ENCODE data around the gene CCDC82.

DNA sequence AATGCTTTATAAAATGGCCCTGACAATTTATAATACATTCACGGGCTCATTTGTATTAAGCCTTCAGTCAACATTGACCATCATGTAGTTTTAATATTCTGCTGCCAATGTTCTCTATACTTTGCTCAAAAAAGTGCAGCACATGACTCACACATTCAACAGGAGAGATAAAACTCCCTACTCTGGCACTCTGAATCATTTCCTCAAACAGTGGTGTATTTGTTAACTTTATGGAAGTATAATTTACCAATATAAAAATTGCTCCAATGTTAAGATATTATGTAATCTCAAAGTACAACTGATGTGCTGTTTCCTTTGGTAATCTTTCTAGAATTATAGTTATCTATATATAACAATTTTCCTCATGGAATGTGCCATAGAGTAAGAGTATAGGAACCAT lies 86.6 kb downstream of the CCDC82 start:
- TF ChIP-seq KLF16 (tag by site-specific recombination; IDR thresholded peaks at IDR 0.05) (no peak), ZNF629 (tag by site-specific recombination; IDR thresholded peaks at IDR 0.05) (no peak), CTCF (tag by site-specific recombination; IDR thresholded peaks at IDR 0.05) (no peak), ZBTB7A (tag by site-specific recombination; IDR thresholded peaks at IDR 0.05; ENCODE audit: low read depth) (no peak), ZNF776 (tag by site-specific recombination; IDR thresholded peaks at IDR 0.05; ENCODE audit: borderline replicate concordance) (no peak), FEZF1 (tag by site-specific recombination; IDR thresholded peaks at IDR 0.05) (no peak)
- TF ChIP-seq, protein P1, sequence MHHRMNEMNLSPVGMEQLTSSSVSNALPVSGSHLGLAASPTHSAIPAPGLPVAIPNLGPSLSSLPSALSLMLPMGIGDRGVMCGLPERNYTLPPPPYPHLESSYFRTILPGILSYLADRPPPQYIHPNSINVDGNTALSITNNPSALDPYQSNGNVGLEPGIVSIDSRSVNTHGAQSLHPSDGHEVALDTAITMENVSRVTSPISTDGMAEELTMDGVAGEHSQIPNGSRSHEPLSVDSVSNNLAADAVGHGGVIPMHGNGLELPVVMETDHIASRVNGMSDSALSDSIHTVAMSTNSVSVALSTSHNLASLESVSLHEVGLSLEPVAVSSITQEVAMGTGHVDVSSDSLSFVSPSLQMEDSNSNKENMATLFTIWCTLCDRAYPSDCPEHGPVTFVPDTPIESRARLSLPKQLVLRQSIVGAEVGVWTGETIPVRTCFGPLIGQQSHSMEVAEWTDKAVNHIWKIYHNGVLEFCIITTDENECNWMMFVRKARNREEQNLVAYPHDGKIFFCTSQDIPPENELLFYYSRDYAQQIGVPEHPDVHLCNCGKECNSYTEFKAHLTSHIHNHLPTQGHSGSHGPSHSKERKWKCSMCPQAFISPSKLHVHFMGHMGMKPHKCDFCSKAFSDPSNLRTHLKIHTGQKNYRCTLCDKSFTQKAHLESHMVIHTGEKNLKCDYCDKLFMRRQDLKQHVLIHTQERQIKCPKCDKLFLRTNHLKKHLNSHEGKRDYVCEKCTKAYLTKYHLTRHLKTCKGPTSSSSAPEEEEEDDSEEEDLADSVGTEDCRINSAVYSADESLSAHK (tag by site-specific recombination; IDR thresholded peaks at IDR 0.05) = no peak
